Measurements from ENCODE around the gene MAGEE1. TPM values are rescaled to one million over a fixed set of nuclear protein-coding genes. Genes with fewer than 3 reads are reported as not detected.

The MAGEE1 gene, protein sequence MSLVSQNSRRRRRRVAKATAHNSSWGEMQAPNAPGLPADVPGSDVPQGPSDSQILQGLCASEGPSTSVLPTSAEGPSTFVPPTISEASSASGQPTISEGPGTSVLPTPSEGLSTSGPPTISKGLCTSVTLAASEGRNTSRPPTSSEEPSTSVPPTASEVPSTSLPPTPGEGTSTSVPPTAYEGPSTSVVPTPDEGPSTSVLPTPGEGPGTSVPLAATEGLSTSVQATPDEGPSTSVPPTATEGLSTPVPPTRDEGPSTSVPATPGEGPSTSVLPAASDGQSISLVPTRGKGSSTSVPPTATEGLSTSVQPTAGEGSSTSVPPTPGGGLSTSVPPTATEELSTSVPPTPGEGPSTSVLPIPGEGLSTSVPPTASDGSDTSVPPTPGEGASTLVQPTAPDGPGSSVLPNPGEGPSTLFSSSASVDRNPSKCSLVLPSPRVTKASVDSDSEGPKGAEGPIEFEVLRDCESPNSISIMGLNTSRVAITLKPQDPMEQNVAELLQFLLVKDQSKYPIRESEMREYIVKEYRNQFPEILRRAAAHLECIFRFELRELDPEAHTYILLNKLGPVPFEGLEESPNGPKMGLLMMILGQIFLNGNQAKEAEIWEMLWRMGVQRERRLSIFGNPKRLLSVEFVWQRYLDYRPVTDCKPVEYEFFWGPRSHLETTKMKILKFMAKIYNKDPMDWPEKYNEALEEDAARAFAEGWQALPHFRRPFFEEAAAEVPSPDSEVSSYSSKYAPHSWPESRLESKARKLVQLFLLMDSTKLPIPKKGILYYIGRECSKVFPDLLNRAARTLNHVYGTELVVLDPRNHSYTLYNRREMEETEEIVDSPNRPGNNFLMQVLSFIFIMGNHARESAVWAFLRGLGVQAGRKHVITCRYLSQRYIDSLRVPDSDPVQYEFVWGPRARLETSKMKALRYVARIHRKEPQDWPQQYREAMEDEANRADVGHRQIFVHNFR
- polyA plus RNA-seq (2011; rRNA removed) (0.16 and 0.35 TPM in 2 replicates), polyA minus RNA-seq (2011; rRNA and poly(A)+ RNA removed) (0.23 and 0.30 TPM in 2 replicates)

DNA sequence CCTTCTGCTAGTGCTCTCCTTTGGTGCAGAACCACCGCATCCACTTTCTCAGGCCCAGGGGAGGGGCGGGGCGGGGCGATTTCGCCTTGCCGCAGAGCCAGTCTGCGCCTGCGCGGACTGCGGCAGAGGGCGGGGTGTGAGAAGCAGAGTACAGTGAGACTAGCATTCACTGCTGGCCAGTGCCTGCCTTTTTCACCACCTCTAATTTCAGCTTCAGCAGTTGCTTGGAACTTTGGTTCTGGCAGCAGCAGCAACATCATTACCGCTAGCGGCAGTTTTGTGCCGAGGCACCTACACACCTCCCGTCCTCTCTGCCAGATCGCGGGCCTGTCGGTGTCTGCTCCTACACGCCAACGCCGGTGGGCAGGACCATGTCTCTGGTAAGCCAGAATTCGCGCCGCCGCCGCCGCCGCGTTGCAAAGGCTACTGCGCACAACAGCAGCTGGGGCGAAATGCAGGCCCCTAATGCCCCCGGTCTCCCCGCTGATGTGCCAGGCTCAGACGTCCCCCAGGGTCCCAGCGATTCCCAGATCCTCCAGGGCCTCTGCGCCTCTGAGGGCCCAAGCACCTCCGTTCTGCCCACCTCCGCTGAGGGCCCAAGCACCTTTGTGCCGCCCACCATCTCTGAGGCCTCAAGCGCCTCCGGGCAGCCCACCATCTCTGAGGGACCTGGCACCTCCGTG lies at the start of gene MAGEE1:
Gene MAGEE1, plus strand, starts transcription at position 151 of the 683 bp plus-strand sequence. Its CDS starts 221 bp downstream, at position 372.
- Histone ChIP-seq H3K27ac (ENCODE audit: low read depth, low read length) (no peak within 1 kb of the TSS), H3K9me3 (ENCODE audit: control insufficient read depth, insufficient read depth, low read length) (no peaks in the 10 kb centered on the region; the same call in 1 of the 2 replicates), H3K27me3 (ENCODE audit: control insufficient read depth, insufficient read depth, low read length) (no peaks in the 10 kb centered on the region), H3K4me3 (ENCODE audit: low read depth, low read length) (peak within 1 kb of the TSS; percentile 62)
- TF ChIP-seq, protein P1, sequence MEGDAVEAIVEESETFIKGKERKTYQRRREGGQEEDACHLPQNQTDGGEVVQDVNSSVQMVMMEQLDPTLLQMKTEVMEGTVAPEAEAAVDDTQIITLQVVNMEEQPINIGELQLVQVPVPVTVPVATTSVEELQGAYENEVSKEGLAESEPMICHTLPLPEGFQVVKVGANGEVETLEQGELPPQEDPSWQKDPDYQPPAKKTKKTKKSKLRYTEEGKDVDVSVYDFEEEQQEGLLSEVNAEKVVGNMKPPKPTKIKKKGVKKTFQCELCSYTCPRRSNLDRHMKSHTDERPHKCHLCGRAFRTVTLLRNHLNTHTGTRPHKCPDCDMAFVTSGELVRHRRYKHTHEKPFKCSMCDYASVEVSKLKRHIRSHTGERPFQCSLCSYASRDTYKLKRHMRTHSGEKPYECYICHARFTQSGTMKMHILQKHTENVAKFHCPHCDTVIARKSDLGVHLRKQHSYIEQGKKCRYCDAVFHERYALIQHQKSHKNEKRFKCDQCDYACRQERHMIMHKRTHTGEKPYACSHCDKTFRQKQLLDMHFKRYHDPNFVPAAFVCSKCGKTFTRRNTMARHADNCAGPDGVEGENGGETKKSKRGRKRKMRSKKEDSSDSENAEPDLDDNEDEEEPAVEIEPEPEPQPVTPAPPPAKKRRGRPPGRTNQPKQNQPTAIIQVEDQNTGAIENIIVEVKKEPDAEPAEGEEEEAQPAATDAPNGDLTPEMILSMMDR (IDR thresholded peaks at IDR 0.05; ENCODE audit: low read depth, low read length) = no peak
- no peak for DNase-seq (ENCODE audit: low read depth, low spot score)
- POLR2A ChIA-PET = no interaction called here
- CTCF ChIA-PET = interaction anchor here (0.7 kb wide), 1 partner anchor 28 kb away, joined by 3 read pairs; no protein-coding TSS in a partner anchor

DNA sequence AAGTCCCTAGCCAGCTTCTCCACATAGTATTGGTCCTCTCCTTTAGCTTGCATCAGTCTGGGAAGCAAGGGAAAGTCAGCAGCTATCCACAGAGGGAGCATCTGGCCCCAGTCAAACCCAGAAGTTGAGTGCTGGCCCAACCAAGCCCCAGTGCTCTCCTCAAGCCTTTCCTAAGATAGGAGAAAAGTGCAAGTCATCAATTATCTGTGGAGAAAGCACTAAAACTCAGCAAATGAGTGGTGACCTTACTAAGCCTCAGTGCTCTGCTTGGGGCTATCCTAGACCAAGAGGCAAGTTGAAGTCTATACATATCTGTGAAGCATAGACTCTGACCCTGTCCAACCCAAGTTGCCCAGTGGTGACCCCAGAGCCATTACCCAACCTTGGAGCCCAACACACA lies 28.5 kb upstream of the MAGEE1 start:
- ChIA-PET CTCF (no interaction called here), POLR2A (no interaction called here)
- H3K27me3 ChIP-seq (ENCODE audit: control insufficient read depth, insufficient read depth, low read length) = no peaks in the 10 kb centered on the region
- no peak overlapping the region for H3K27ac ChIP-seq (ENCODE audit: low read depth, low read length)
- no peak for DNase-seq (ENCODE audit: low read depth, low spot score)
- no peaks in the 10 kb centered on the region for H3K9me3 ChIP-seq (ENCODE audit: control insufficient read depth, insufficient read depth, low read length)
- no peak overlapping the region for H3K4me3 ChIP-seq (ENCODE audit: low read depth, low read length)
- TF ChIP-seq, protein P1 (IDR thresholded peaks at IDR 0.05; ENCODE audit: low read depth, low read length) = no peak

DNA sequence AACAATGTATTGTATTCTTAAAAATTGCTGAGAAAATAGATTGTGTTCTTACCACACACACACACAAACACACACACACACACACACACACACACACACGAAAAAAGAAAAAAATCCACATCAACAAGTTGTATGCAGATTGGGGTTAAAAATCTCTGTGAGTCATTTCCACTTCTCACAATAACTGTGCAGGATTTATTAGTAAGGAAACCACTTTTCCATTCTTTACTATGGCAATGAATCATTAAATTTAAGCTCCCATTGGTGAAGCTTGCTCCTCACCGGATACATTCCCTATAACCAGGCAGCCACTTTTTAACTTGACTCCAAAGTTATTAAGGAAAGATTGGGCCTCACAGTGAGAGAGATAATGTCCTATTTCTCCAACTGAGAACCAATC lies 19.7 kb upstream of the MAGEE1 start:
- CTCF ChIA-PET = no interaction called here
- H3K27me3 ChIP-seq (ENCODE audit: control insufficient read depth, insufficient read depth, low read length) = no peaks in the 10 kb centered on the region
- POLR2A ChIA-PET = no interaction called here
- no peaks in the 10 kb centered on the region for H3K9me3 ChIP-seq (ENCODE audit: control insufficient read depth, insufficient read depth, low read length)
- no peak overlapping the region for H3K27ac ChIP-seq (ENCODE audit: low read depth, low read length)
- TF ChIP-seq, protein P1 (IDR thresholded peaks at IDR 0.05; ENCODE audit: low read depth, low read length) = no peak
- DNase-seq (ENCODE audit: low read depth, low spot score) = no peak
- H3K4me3 ChIP-seq (ENCODE audit: low read depth, low read length) = no peak overlapping the region

DNA sequence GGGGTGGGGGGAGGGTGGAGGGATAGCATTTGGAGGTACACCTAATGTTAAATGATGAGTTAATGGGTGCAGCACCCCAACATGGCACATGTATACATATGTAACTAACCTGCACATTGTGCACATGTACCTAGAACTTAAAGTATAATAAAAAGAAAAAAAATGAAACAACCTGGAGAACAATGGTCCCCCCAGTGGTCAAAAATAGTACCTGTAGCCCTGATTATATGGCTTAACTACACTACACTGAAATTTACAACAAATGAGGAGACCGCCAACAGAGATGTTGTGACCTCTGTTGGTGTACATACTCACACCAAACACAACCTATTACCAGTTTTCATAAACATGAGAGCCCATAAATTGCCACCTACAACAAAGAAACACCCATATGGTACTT lies 7.3 kb upstream of the MAGEE1 start:
- DNase-seq (ENCODE audit: low read depth, low spot score) = no peak
- Histone ChIP-seq H3K27ac (ENCODE audit: low read depth, low read length) (no peak overlapping the region), H3K4me3 (ENCODE audit: low read depth, low read length) (no peak overlapping the region), H3K27me3 (ENCODE audit: control insufficient read depth, insufficient read depth, low read length) (no peaks in the 10 kb centered on the region), H3K9me3 (ENCODE audit: control insufficient read depth, insufficient read depth, low read length) (no peaks in the 10 kb centered on the region)
- POLR2A ChIA-PET = no interaction called here
- CTCF ChIA-PET = no interaction called here
- TF ChIP-seq, protein P1 (IDR thresholded peaks at IDR 0.05; ENCODE audit: low read depth, low read length) = no peak
